Pulmonary artery endothelial cell (primary cell): Measurements from ENCODE around the gene CFHR2. TPM values are rescaled to one million over a fixed set of nuclear protein-coding genes. Genes with fewer than 3 reads are reported as not detected.
"Not testable (repeated sequence)": the region's sequence is repeated elsewhere in the genome, so short reads cannot be mapped to it uniquely, and the experiment has no call there.

Source experiments
- DNase-seq: peaks from one replicate; pipeline ENCODE4 v3.0.0-alpha.2; 2011; ENCODE audit warnings: low read depth, low spot score
- total RNA-seq: library from RNA; depleted of rRNA; stranded (reverse); fragments of >200 nt; gene quantifications from 2 replicates; pipeline ENCODE4 v1.2.3, GENCODE V29; 2014

Gene CFHR2
- not detected in 2 replicates for total RNA-seq

DNA sequence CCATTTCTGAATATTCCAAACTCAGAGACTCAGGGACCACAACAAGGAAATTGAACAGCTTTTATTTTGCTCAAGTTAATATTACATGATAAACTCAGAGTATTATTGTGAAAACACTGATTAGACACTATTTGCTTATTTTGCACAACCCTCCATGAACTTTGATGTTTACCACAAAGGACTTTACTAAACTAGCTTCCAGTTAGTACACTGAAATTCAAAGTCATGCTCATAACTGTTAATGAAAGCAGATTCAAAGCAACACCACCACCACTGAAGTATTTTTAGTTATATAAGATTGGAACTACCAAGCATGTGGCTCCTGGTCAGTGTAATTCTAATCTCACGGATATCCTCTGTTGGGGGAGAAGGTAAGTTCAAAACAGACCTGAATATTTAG, at the start of gene CFHR2:
TSS of gene CFHR2 (plus strand) at position 171 of the 400 bp plus-strand sequence. CDS start at position 314, 143 bp downstream.
- not testable (repeated sequence) for DNase-seq

DNA sequence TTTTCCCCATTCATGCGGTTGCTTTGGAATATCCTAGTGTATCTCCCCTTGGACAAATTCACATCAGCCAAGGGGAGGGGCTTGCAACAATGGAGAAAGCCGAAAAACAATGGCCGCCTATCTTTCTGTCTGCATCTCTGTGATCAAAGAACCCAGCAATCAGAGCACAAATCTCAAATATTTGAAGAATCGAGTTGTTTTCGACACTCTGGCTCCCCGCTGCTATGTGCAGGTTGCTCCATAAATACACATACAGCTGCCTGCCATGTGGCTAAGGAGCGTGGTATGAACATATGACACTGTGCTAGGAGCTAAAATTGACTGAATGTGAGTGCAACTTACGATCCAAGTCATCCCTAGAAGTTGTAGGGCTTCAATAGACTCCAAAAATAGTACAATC, 47.2 kb upstream of the CFHR2 start:
- no peak for DNase-seq

GRCh38 chr1:196897158-196897828, 46.2 kb upstream of the CFHR2 start:
- no peak for DNase-seq

DNA sequence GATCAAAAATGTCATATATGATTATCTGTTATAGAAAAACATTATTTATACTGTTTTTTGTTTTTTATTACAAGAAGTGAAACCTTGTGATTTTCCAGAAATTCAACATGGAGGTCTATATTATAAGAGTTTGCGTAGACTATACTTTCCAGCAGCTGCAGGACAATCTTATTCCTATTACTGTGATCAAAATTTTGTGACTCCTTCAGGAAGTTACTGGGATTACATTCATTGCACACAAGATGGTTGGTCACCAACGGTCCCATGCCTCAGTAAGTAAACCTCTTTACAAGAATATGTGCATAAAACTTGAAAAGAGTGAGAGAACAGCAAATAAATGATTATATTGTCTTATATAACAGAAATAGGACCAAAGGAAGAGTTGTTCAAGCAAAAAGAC, 41.2 kb upstream of the CFHR2 start:
- DNase-seq, result no peak

- DNase-seq, result no peak
Observed at GRCh38 chr1:196910215-196910614, 33.3 kb upstream of the CFHR2 start.

DNA sequence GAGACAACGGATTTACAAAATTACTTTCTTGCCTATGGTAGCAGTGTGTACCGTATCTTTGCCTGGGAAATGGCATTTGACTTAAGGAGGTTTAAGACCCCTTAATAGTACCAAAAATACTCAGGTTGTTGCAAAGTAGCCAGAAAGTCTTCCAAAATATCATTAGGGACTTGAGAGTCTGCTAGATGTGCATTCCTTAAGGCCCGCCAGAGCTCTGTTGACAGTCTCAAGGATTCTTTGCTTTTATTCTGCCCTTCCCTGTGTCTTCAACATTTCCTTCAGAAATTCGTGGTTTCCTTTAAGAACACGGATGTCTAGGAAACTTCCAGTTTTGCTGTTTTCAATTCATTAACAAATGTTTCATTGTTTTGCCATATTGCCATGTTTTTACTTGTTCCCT, 31.3 kb upstream of the CFHR2 start:
- DNase-seq, result not testable (repeated sequence)

- DNase-seq, result not testable (repeated sequence)
Observed at GRCh38 chr1:196926839-196927238, 16.7 kb upstream of the CFHR2 start.

- not testable (repeated sequence) for DNase-seq
Observed at GRCh38 chr1:196932853-196933252, 10.7 kb upstream of the CFHR2 start.

DNA sequence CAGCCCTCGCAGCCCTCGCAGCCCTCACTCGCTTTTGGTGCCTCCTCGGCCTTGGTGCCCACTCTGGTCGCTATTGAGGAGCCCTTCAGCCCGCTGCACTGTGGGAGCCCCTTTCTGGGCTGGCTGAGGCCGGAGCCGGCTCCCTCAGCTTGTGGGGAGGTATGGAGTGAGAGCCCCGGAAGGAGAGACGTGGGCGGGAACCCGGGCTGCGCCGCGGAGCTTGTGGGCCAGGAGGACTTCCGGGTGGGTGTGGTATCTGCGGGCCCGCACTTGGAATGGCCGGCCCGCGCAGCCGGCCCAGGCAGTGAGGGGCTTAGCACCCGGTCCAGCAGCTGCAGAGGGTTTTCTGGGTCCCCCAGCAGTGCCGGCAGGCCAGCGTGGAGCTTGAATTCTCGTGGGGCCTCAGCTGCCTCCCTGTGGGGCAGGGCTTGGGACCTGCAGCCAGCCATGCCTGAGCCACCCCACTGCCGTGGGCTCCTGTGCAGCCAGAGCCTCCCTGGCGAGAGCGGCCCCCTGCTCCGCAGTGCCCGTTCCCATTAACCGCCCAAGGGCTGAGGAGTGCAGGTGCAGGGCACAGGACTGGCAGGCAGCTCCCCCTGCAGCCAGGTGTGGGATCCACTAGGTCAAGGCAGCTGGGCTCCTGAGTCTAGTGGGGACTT, 9.9 kb upstream of the CFHR2 start:
- DNase-seq, result no peak

DNA sequence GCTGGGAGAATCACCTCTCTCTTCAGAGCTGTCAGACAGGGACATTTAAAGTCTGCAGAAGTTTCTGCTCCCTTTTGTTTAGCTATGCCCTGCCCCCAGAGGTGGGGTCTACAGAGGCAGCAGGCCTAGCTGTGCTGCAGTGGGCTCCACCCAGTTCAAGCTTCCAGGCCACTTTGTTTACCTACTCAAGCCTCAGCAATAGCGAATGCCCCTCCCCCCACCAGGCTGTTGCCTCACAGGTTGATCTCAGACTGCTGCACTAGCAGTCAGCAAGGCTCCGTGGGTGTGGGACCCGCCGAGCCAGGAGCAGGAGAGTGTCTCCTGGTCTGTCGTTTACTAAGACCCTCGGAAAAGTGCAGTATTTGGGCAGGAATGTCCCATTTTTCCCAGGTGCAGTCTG, 2.1 kb upstream of the CFHR2 start:
- DNase-seq, result not testable (repeated sequence)

GRCh38 chr1:196951711-196952394, 8.3 kb downstream of the CFHR2 start:
- DNase-seq, result no peak

- DNase-seq, result no peak
Observed at GRCh38 chr1:196954778-196955177, 11.2 kb downstream of the CFHR2 start.

- DNase-seq, result no peak
Observed at GRCh38 chr1:196955926-196956325, 12.4 kb downstream of the CFHR2 start.

GRCh38 chr1:196960854-196961253, 17.3 kb downstream of the CFHR2 start:
- DNase-seq, result no peak

GRCh38 chr1:196970182-196970581, 26.6 kb downstream of the CFHR2 start:
- no peak for DNase-seq

- no peak for DNase-seq
Observed at GRCh38 chr1:196976278-196976677, 32.7 kb downstream of the CFHR2 start.

DNA sequence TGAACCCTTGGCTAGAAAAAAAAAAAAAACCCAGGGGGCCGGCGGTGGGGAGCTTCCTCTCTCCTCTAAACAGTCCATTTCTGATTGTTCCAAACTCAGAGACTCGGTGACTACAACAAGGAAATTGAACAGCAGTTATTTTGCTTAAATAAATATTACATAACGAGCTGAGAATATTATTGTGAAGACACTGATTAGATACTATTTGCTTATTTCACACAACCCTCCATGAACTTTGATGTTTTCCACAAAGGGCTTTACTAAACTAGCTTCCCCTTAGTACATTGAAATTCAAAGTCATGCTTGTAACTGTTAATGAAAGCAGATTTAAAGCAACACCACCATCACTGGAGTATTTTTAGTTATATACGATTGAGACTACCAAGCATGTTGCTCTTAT, 33.7 kb downstream of the CFHR2 start, which contains the start of gene CFHR5:
TSS of gene CFHR5 (plus strand) at position 279 of the 400 bp plus-strand sequence. CDS start at position 388, 109 bp downstream.
- no peak for DNase-seq

GRCh38 chr1:196980859-196981258, 37.3 kb downstream of the CFHR2 start:
- no peak for DNase-seq

DNA sequence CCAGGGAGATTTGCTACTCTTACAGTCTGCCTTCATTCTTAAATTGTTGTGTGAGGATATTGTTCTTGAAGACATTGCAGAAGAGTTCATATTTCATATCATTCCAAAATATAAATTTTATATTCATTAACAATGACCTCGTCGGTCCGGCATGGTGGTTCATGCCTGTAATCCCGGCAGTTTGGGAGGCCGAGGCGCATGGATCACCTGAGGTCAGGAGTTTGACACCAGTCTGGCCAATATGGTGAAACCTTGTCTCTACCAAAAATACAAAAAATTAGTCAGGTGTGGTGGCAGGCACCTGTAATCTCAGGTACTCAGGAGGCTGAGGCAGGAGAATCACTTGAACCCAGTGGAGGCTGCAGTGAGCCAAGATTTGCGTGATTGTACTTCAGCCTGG, 38.7 kb downstream of the CFHR2 start:
- DNase-seq, result not testable (repeated sequence)

DNA sequence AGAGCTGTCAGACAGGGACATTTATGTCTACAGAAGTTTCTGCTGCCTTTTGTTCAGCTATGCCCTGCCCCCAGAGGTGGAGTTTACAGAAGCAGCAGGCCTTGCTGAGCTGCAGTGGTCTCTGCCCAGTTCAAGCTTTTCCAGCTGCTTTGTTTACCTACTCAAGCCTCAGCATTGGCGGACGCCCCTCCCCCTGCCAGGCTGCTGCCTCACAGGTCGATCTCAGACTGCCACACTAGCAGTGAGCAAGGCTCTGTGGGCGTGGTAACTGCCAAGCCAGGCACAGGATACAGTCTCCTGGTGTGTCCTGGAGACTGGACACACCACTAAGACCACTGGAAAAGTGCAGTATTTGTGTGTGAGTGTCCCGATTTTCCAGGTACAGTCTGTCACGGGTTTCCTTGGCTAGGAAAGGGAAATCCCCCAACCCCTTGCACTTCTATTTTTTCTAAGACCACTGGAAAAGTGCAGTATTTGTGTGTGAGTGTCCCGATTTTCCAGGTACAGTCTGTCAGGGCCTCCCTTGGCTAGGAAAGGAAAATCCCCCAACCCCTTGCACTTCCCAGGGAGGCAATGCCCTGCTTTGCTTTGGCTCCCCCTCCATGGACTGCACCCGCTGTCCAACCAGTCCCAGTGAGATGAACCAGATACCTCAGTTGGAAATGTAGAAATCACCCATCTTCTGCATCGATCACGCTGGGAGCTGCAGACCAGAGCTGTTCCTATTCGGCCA, 48.5 kb downstream of the CFHR2 start:
- DNase-seq, result not testable (repeated sequence)

GRCh38 chr1:196993916-196994315, 50.4 kb downstream of the CFHR2 start:
- DNase-seq, result no peak

DNA sequence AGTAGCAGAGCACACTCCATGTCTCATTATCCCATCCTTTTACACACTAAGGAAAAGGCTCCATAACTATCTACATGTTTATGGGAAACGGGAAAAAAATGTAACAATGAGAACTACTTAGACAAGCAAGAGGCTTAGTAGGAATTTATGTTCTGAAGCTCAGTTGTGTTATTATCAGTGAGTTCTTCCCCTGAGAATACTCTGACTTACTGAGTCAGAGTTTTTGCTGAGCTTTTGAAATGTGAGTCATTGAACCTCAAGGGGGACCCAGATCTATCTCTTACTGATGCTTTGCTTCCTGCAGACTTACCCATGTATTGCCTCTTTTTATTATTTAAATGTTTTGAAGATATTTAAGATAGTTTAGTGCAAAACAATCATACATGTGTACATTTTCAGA, 53.9 kb downstream of the CFHR2 start:
- DNase-seq, result no peak
